Thoracic aorta (tissue), 2 donors: ENCODE measurements around the gene PER1. TPM values are rescaled to one million over a fixed set of nuclear protein-coding genes. Genes with fewer than 3 reads are reported as not detected.

ENCODE experiments used
- ATAC-seq: fragments of 150-250 bp; one replicate; pipeline ENCODE4 v1.8.0; 2017; ENCODE audit warnings: low read depth; ENCODE audit not compliant: insufficient number of reproducible peaks, low FRiP score
- DNase-seq: peaks from one replicate; pipeline ENCODE4 v3.0.0-alpha.2; 2020; ENCODE audit warnings: low spot score
- H3K27ac ChIP-seq, 2 donors: fragments of 200-600 bp; sonication (generic); 1 replicate in 1 of 2; 2 replicates in 1 of 2; pipeline ENCODE4 v1.5.1; 2016; ENCODE audit warnings: mild to moderate bottlenecking in 2 of 2, moderate library complexity in 2 of 2
- H3K27me3 ChIP-seq: fragments of 200-600 bp; sonication (generic); replicated peaks from 2 replicates; pipeline ENCODE4 v1.6.0; 2016; ENCODE audit warnings: mild to moderate bottlenecking; ENCODE audit not compliant: insufficient read depth
- H3K36me3 ChIP-seq: fragments of 200-600 bp; sonication (generic); one replicate; pipeline ENCODE4 v1.5.1; 2016
- H3K4me1 ChIP-seq, 2 donors: fragments of 200-600 bp; sonication (generic); 1 replicate in 1 of 2; 2 replicates in 1 of 2; pipeline versions ENCODE4 v1.5.1 to v1.6.0; 2016; ENCODE audit warnings: low read depth in 2 of 2, mild to moderate bottlenecking in 1 of 2; ENCODE audit not compliant: control insufficient read depth in 1 of 2
- H3K4me3 ChIP-seq: fragments of 200-600 bp; sonication (generic); 2 replicates; pipeline ENCODE4 v1.5.1; 2016; ENCODE audit warnings: mild to moderate bottlenecking
- H3K9me3 ChIP-seq: fragments of 200-600 bp; sonication (generic); 2 replicates; pipeline ENCODE4 v1.5.1; 2016
- total RNA-seq, 2 donors: library from RNA; depleted of rRNA; stranded (reverse); fragments of >200 nt; gene quantifications; one replicate each; pipeline versions ENCODE4 v1.1.0 to v1.2.3, GENCODE V29; 2016
- TF ChIP-seq, protein P1 (sequence below): fragments of 200-600 bp; sonication (generic); IDR thresholded peaks from one replicate; pipeline ENCODE4 v1.5.1; 2019; ENCODE audit warnings: antibody characterized with exemption

PER1 gene
- total RNA-seq, 2 donors from 2014 or later: 175 to 292 TPM

DNA sequence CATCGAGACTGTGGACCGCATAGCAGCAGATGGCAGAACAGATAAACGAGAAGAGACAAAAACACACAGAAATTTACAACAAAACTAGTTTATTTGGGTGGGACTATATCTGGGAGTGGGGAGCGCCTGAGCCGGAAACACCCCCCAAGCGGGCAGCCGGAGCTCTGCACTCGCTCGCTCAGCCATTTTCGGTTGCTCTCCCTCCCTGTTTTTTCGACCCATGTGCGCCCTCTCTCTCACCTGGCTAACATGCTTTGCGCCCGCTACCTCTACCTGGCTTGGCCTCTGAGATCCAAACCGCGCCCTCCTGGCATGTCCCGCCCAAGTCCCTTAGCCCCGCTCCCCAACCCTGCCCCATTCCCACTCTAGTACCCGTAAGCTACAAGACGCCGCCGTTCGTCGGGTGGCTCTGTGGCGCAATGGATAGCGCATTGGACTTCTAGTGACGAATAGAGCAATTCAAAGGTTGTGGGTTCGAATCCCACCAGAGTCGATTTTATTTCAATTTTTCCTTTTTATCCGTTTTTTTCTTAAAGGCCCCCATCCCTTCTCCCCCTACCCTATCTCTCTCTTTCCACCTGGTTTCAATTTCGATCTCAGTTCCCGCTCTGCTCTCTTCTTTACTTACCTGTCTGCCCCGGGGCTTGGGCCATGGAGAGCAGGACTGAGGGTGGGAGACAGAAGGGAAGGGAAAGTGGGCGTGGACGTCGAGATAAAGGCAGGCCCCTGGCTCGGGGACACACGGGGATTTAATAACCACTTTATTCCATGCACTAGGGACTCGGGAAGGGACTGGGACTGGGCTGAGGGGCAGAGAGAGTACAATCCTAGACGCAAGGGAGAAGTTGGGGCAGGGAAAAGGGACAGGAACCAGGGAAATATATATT lies 31.4 kb downstream of the PER1 start:
- H3K4me1 ChIP-seq: peaks cover 55 to 68% of the 10 kb centered on the region in 2 donors
- TF ChIP-seq, protein P1, sequence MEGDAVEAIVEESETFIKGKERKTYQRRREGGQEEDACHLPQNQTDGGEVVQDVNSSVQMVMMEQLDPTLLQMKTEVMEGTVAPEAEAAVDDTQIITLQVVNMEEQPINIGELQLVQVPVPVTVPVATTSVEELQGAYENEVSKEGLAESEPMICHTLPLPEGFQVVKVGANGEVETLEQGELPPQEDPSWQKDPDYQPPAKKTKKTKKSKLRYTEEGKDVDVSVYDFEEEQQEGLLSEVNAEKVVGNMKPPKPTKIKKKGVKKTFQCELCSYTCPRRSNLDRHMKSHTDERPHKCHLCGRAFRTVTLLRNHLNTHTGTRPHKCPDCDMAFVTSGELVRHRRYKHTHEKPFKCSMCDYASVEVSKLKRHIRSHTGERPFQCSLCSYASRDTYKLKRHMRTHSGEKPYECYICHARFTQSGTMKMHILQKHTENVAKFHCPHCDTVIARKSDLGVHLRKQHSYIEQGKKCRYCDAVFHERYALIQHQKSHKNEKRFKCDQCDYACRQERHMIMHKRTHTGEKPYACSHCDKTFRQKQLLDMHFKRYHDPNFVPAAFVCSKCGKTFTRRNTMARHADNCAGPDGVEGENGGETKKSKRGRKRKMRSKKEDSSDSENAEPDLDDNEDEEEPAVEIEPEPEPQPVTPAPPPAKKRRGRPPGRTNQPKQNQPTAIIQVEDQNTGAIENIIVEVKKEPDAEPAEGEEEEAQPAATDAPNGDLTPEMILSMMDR: peak; percentile 25
- DNase-seq (no peak), ATAC-seq (no peak)
- H3K27ac ChIP-seq: peak overlapping the region; percentile 27 to 37
- H3K9me3 ChIP-seq: no peaks in the 10 kb centered on the region
- H3K36me3 ChIP-seq: no peaks in the 10 kb centered on the region
- peak overlapping the region; percentile 80 for H3K4me3 ChIP-seq
- H3K27me3 ChIP-seq: peaks cover 12% of the 10 kb centered on the region

DNA sequence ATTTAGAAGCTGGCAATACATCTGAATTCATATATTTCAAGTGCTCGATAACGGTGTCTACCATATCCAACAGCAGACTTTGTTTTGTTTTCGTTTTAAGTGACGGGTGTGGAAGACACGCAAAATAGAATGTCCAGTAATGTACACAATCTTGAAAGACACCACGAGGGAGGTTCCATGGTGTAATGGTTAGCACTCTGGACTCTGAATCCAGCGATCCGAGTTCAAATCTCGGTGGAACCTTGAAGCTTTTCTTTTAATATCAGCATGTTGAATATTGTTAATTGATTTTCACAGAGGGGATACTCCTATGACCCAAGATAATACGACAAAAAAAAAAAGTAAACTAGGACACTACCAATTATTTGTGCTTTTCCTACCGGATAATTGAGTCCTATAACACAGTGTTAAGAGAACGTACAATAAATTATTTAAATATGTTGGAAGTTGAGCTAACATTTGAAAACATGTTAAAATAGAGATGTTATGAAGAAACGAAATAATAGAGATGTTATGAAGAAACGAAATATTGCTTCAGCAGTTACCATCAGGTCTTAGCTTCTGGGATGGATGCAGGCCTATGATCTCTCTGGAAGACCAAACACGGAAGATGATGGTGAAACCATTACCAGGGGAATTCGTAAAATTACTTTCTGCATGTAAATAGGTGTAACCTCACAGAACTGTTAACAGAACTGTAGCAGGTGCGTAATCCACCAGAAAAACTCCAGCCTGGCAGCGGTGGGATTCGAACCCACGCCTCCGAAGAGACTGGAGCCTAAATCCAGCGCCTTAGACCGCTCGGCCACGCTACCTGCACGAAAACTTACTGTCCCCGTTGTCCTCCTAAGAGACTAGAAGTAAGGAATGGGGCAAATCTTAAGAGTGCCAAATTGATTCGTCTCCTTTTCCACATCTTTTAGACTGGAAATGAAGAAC lies 32.4 kb downstream of the PER1 start:
- H3K36me3 ChIP-seq: no peaks in the 10 kb centered on the region
- peak overlapping the region; percentile 37 to 40 for H3K27ac ChIP-seq
- DNase-seq: no peak
- ATAC-seq: peak; percentile 71
- peaks cover 49 to 60% of the 10 kb centered on the region in 2 donors for H3K4me1 ChIP-seq
- H3K9me3 ChIP-seq: no peaks in the 10 kb centered on the region
- TF ChIP-seq, protein P1: no peak
- H3K27me3 ChIP-seq: peaks cover 12% of the 10 kb centered on the region
- peak overlapping the region; percentile 80 for H3K4me3 ChIP-seq

DNA sequence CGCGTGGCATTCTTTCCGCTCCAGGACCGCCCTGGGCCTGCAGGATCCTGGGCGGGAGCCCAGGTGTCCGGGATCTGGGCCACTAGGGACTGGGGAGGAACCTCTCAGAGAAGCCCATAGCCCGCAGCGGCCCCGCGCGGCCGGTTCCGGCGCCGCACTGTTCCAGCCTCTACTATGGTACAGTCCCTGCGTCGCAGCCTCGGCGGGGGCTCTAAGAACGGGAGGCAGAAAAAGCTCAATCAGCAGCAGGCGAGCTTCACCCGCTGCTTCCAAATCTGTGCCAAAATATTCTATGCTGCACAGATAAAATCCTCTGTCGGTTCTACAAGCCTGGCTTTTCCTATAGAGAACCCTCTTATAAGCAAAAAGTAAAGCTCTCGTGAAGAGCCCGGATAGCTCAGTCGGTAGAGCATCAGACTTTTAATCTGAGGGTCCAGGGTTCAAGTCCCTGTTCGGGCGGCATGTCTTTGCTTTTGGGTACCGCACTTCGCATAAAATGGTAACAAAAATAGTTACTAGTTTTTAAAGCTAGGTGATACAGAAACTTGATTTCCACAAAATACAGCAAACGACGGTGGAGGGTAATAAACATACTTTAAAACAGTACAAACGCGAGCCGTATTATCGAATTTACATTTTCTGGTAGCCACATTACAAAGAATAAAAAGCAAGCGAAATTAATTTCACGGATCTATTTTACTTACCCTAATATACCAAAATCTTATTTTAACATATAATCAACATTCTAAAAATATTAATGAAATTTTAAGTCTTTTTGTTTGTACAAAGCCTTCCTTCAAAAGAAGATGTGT lies 33.2 kb downstream of the PER1 start:
- Histone ChIP-seq H3K4me3 (peak overlapping the region; percentile 80), H3K27me3 (peaks cover 12% of the 10 kb centered on the region), H3K27ac (peak overlapping the region; percentile 37 to 40), H3K9me3 (no peaks in the 10 kb centered on the region), H3K36me3 (no peaks in the 10 kb centered on the region), H3K4me1 (peaks cover 40 to 51% of the 10 kb centered on the region in 2 donors)
- peak; percentile 51 for DNase-seq
- peak; percentile 66 for ATAC-seq
- TF ChIP-seq, protein P1: peak; percentile 83

DNA sequence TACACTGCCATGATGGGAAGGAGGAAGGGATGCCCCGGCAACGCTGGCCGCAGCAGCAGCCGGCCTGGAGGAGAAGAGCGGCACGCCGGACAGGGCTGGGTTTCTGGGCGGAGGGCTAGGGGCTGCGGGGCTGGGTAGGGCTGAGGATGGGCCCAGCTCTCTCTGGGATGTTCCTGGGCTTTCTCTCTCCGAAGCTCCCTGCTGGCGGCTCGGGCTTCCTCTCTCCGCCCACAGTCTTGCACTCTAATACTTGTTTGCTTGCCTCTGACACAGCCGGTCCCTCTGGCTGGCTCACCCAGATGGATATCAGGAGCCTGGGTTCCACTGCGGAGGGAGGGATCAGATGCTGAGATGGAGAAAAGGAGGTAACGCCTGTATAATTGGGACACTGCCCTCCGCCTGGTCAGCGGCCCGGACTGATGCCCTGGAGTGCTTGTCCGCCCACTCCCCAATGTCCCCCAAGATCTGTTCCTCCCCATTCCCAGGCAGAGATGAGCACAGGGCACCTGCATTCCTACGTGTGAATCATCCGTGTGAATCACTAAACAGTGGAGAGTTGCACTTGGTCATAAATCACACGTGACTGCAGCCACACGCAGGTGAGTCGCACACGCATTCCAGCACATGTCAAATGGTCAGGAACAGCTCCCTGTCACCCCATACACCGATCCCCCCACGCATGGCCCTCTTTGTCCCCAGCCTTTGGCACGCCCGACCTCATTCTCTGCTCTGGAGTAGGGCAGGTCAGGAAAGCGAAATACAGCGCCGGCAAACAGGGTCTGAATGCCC lies 34.0 kb downstream of the PER1 start, which contains the start of gene ALOXE3:
Gene ALOXE3, minus strand, starts transcription at position 535 of the 789 bp plus-strand sequence. Its CDS starts 524 bp downstream, at position 11.
- TF ChIP-seq, protein P1: no peak
- DNase-seq (no peak), ATAC-seq (no peak)
- Histone ChIP-seq H3K9me3 (no peaks in the 10 kb centered on the region), H3K27ac (peak within 1 kb of the TSS; percentile 37 to 40), H3K4me1 (peaks cover 33 to 43% of the 10 kb centered on the region in 2 donors), H3K27me3 (peaks cover 12% of the 10 kb centered on the region), H3K4me3 (peak within 1 kb of the TSS; percentile 80), H3K36me3 (no peaks in the 10 kb centered on the region)
